Motor neuron (in vitro differentiated cells): ENCODE results near the gene CCDC192. TPM values are rescaled to one million over a fixed set of nuclear protein-coding genes. Genes with fewer than 3 reads are reported as not detected.

Experiments
- ATAC-seq, 8 experiments: fragments of 200-7000 bp; cut with Tn5 transposase; replicated peaks in 6 of 8; 2 replicates each; pipeline ENCODE4 v1.8.0; 2021; ENCODE audit warnings: mild to moderate bottlenecking in 8 of 8, moderate library complexity in 8 of 8
- H3K27ac ChIP-seq, 2 donors: fragments of 250-450 bp; sonication (Bioruptor Pico); 2 replicates each; pipeline ENCODE4 v1.9.0; 2021; ENCODE audit warnings: antibody characterized with exemption in 2 of 2, mild to moderate bottlenecking in 2 of 2, moderate library complexity in 1 of 2
- H3K4me1 ChIP-seq, 2 donors: fragments of 250-450 bp; sonication (Bioruptor Pico); replicated peaks in 1 of 2; 2 replicates each; pipeline ENCODE4 v1.6.1; 2021; ENCODE audit warnings: antibody characterized with exemption in 2 of 2, mild to moderate bottlenecking in 2 of 2, moderate library complexity in 1 of 2
- H3K4me3 ChIP-seq, 5 donors: fragments of 250-450 bp; sonication (Bioruptor Pico); 2 replicates each; pipeline ENCODE4 v1.9.0; 2021; ENCODE audit warnings: antibody characterized with exemption in 5 of 5, mild to moderate bottlenecking in 5 of 5, moderate library complexity in 4 of 5
- WGBS, 10 experiments: fragments of 450-650 bp; shearing (Covaris generic); methylation state at CpG; one replicate each; pipeline ENCODE4 v1.0.0; 2022; 5-methylcytosine and 5-hydroxymethylcytosine counted together
- in situ Hi-C, 9 experiments: fragments of 400-800 bp; cut with MboI; loops; one replicate each; pipeline ENCODE4 v1.15.0; 2021; ENCODE audit warnings: low sequenced_read_pairs in 9 of 9, low pct_unique_long_range_greater_than_20kb in 2 of 9; ENCODE audit not compliant: unreplicated experiment in 9 of 9
- total RNA-seq, 8 experiments: library from RNA; unstranded; fragments of 300-600 nt; gene quantifications; 2 replicates each; pipeline versions ENCODE4 v1.2.3 to v1.2.4, GENCODE V29; 2022

CCDC192 gene
- total RNA-seq, 8 experiments from 2014 or later, result 0.38 to 2.0 (median 1.2) TPM; not detected in 1

DNA sequence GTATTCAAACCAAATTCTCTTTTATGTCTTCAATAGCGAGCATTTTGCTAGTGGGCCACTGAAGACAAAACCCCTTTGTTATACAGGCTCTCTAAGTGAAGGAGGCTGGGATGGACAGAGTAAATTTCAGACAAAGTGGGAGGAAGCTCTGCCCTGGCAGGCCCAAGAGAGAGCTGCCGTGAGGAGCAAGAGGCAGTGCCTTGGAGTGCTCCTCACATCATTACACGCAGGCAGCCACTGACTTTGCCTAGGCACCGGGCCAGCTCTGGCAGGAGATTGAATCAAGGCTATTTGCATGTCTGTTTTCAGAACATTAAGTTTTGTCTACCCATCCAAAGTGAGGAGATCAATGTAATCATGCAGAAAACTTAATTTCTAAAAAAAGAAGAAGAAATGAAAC is 167.7 kb downstream of the CCDC192 start:
- ATAC-seq, result peak in 4 of 8 experiments; percentile 30 to 85 (median 59)
- Histone ChIP-seq H3K27ac (no peak overlapping the region), H3K4me3 (no peak overlapping the region), H3K4me1 (peaks cover 8 to 12% of the 10 kb centered on the region in 2 donors)
- 0 to 75% (median 45%) methylated on average over 1 to 4 of the region's 4 CpGs; no CpG with 5 or more reads in 2 of the 10 experiments for WGBS, 10 experiments
- in situ Hi-C loops, result loop anchor here in 2 of 9 experiments (25.0 kb wide), 2 partner anchors 109 to 309 kb away; no protein-coding TSS in a partner anchor

DNA sequence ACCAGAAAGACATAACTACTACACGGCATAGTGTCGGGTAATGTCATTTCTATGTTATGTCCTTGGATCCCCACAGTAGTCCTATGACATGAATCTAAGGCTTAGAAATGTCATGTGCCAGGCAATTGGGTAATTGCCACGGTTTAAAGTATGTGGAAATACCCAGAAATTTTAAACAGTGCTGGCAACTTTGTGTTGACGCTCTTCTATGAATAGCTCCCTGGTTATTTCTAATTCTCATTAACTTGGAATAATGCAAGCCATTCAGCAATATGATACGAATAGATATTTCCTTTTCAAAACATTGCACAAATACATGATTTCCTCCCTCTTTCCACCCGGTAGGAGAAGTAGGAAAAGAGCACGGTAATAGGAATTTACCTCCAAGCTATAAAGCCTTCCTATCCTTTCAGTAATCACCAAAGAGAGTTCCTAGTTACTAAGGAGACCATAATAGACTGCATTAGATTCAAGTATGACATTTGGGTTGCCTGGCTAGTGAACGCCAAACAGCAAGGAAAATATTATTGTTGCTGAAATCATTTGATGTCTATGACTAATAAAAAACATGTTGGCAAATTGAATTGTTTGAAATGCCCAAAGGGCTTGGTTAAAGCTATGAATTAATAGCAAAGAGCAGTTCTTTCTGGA is 168.4 kb downstream of the CCDC192 start:
- Histone ChIP-seq H3K4me3 (no peak overlapping the region), H3K27ac (no peak overlapping the region), H3K4me1 (peaks cover 15 to 20% of the 10 kb centered on the region in 2 donors)
- WGBS, 10 experiments, result 9 to 93% (median 75%) methylated on average over 3 to 8 of the region's 8 CpGs
- in situ Hi-C loops, result loop anchor here in 2 of 9 experiments (25.0 kb wide), 2 partner anchors 109 to 309 kb away; no protein-coding TSS in a partner anchor
- ATAC-seq, result peak in 3 of 8 experiments; percentile 6 to 35 (median 14)

DNA sequence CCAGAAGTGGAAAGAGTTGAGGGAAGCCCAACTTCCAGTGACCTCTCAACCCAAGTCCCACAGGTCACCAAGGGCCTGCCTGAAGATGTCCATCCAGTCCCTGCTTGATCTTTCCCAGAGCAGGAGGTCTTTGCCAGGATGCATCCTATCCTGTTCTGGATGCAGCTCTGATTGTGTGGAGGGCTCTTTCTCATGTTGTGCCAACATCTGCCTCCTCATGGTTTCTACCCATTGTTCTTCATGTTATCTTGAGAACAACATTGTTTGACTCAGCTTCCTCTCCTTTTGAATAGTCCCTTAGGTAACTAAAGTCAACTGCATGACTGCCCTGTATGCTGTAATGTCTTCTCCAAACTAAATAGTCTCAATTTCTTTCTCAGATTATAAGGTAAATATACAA is 169.3 kb downstream of the CCDC192 start:
- no peak for ATAC-seq
- in situ Hi-C loops, result loop anchor here in 2 of 9 experiments (25.0 kb wide), 2 partner anchors 110 to 310 kb away; no protein-coding TSS in a partner anchor

DNA sequence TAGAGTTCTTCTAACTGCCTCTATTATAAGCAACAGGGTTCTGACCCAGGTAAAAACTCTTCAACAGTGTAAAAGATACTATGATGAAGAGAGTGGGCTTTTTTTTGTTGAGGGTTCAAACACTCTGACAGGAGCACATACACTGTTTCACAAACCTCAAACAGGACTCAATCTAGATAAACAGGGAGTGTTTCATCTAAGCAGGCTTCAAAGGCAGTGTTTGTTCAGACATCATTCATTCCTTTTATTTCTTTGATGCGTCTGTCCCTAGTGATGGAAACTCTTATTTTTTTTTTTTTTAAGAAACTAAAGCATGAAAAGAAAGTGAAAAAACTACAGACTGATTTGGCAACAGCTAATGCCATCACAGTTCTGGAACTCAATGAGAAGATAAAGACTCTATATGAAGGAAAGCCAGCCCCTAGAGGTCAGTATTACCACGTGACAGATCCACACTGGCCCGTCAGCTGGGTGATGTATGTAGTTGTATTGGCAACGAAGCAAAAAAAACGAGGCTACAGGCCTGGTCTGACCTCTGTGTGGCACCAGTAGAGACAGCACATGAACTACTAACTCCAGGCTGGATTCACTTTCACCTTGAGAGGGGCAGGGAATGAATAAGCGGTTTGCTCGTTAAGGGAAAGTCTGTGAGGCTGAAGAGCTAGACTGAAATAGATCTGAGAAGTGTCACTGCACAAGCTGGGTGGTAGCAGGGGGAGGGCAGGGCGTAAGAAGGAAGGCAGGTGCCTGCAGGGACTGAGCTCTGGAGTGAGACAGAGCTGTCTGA is 172.2 kb downstream of the CCDC192 start:
- Histone ChIP-seq H3K4me3 (peak overlapping the region in 1 of 5 donors; percentile 4), H3K27ac (peak overlapping the region in 1 of 2 donors; percentile 45), H3K4me1 (peaks cover 30 to 31% of the 10 kb centered on the region in 2 donors)
- in situ Hi-C loops, result loop anchor here in 1 of 9 experiments (25.0 kb wide), 2 partner anchors 312 to 313 kb away; no protein-coding TSS in a partner anchor
- peak; percentile 65 to 97 (median 94) for ATAC-seq
- 0 to 80% (median 10%) methylated on average over 1 to 8 of the region's 8 CpGs for WGBS, 10 experiments

More for the DNA sequence above, 169.3 kb downstream of the CCDC192 start:
- no peak overlapping the region for H3K27ac ChIP-seq
- peaks cover 24% of the 10 kb centered on the region in 2 donors for H3K4me1 ChIP-seq
- no peak overlapping the region for H3K4me3 ChIP-seq

DNA sequence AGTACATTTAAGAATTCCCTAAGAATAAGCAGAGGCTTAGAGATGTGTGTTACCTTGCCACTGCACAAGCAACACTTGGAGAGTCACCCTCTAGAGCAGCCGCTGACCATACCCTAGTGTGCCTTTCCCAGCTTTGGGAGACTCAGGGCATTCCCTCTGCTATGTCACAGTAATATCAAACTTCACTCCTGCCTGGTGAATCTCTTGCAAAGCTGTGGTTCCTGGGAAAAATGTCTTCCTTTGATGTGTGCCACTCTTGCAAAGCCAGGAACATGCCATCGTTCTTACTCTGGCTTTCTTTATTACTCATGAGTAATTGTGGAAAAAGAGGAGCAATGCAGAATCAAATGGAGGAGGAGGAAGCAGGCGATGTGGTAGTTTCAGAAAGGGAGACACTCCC is 173.2 kb downstream of the CCDC192 start:
- 17 to 100% (median 83%) methylated on average over 1 to 3 of the region's 3 CpGs; no CpG with 5 or more reads in 1 of the 10 experiments for WGBS, 10 experiments
- ATAC-seq, result no peak
- Histone ChIP-seq H3K4me1 (peaks cover 26 to 31% of the 10 kb centered on the region in 2 donors), H3K27ac (peak overlapping the region in 1 of 2 donors; percentile 45), H3K4me3 (no peak overlapping the region)
- in situ Hi-C loops, result loop anchor here in 1 of 9 experiments (25.0 kb wide), 2 partner anchors 311 to 314 kb away; no protein-coding TSS in a partner anchor

DNA sequence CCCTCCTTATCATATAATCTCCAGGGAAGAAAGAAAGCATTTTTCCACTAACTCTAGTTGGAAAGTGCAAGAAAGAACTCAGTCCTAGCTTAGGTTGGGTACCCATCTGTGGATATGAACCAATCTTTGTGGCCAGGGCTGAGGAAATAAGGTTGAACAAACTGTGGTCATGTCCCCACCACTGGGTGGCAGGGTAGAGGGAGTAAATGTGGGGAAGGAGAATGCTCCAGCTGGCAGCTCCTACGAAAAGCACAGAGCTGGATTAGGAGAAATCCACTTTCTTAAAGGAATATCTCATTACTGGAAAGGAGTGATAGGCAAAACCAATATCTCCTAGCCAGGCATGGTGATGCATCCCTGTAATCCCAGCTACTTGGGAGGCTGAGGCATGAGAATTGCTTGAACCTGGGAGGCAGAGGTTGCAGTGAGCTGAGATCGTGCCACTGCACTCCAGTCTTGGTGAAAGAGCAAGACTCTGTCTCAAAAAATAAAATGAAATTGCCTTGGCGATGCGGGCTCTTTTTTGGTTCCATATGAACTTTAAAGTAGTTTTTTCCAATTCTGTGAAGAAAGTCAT is 175.1 kb downstream of the CCDC192 start:
- Histone ChIP-seq H3K4me3 (no peak overlapping the region), H3K4me1 (peaks cover 26 to 31% of the 10 kb centered on the region in 2 donors), H3K27ac (no peak overlapping the region)
- in situ Hi-C loops, result loop anchor here in 1 of 9 experiments (25.0 kb wide), 2 partner anchors 309 to 316 kb away; no protein-coding TSS in a partner anchor
- 0 to 80% (median 68%) methylated on average over 1 to 2 of the region's 4 CpGs; no CpG with 5 or more reads in 6 of the 10 experiments for WGBS, 10 experiments
- ATAC-seq, result peak in 3 of 8 experiments; percentile 59 to 83 (median 69)

DNA sequence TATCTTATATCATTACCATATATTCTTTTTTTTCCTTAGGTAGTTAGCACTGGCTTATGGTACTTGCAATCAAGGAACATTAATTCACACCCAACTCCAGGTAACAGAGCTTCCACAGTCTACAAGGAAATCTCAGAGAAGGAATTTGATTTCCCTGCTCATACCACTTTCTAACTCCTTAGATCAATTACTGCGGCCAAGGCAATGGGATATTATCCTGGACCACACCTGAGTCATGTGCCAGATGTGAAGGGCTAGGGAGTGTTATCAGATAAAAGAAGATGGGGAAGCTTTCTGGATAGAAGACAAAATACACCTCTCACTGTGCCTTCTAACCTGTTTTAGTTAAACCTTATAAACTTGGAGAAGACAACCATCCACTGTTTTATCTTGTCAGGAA is 181.2 kb downstream of the CCDC192 start:
- Histone ChIP-seq H3K4me3 (no peak overlapping the region), H3K4me1 (peaks cover 0 to 16% of the 10 kb centered on the region in 2 donors), H3K27ac (no peak overlapping the region)
- in situ Hi-C loops, result loop anchor here in 1 of 9 experiments (25.0 kb wide), 2 partner anchors 303 to 322 kb away; no protein-coding TSS in a partner anchor
- ATAC-seq, result no peak
- WGBS, 10 experiments, result 67 to 100% (median 100%) methylated on average over 1 of the region's 1 CpG; no CpG with 5 or more reads in 5 of the 10 experiments

DNA sequence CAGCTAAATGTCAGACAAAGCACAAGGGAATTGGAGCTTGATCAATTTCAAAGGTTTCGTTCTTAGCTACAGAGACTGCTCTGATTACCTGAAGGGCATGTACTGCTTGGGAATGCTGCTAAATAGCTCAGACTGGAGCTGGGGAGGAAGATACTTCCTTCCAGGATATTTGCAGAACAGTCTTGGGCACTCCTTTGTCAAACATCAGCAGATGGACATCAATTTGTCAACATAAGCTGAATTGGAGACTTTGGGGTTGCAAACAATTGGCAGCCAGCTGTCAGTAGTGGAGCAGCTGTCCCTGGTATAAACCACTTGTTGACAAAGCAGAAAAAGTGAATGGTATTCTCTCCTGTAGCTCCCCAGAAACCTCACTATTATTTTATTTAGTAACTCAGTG is 182.0 kb downstream of the CCDC192 start:
- in situ Hi-C loops, result loop anchor here in 1 of 9 experiments (25.0 kb wide), 2 partner anchors 302 to 323 kb away; no protein-coding TSS in a partner anchor
- peaks cover 0 to 16% of the 10 kb centered on the region in 2 donors for H3K4me1 ChIP-seq
- H3K27ac ChIP-seq, result no peak overlapping the region

DNA sequence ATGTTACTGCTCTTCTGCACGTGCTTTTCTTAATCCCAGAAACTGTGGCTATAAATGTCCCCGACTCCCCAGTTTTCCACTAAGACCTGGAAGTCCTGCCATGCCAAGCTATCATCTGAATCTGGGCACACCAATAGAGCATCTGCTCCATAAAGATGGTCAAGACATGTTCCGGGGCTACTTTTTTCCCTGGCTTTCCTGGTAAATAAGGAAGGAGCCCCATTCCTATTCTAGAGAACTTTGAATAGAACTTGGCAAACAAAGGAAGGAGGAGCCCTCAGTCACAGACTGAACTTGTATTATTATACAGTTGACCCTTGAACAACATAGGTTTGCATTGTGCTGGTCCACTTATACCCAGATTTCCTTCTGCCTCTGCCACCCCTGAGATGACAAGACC is 182.9 kb downstream of the CCDC192 start:
- no peak for ATAC-seq

More for the DNA sequence above, 182.0 kb downstream of the CCDC192 start:
- ATAC-seq, result peak in 5 of 8 experiments; percentile 38 to 70 (median 44)
- H3K4me3 ChIP-seq, result no peak overlapping the region
- 0 to 78% (median 69%) methylated on average over 1 of the region's 1 CpG; no CpG with 5 or more reads in 4 of the 10 experiments for WGBS, 10 experiments

DNA sequence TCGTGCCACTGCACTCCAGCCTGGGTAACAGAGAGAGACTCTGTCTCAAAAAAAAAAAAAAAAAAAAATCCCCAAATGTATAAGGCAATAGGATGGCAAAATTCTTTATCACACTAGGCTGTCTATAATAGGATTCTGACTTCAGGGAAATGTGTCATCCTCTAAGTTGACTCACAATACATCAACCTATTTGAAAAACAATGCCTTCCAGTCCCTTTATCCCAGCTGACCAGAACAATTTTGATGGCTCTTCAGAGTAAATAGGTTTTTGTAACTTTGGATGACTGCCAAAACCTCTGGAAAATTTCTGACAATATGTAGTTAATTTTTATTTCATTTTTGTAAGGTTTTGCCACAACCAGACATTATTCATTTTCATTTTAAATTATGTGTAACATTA is 184.1 kb downstream of the CCDC192 start:
- no peak overlapping the region for H3K27ac ChIP-seq
- H3K4me1 ChIP-seq, result peaks cover 0 to 17% of the 10 kb centered on the region in 2 donors
- H3K4me3 ChIP-seq, result no peak overlapping the region
- 100% methylated on average over 1 of the region's 1 CpG; no CpG with 5 or more reads in 7 of the 10 experiments for WGBS, 10 experiments
- in situ Hi-C loops, result loop anchor here in 1 of 9 experiments (25.0 kb wide), 2 partner anchors 300 to 325 kb away; no protein-coding TSS in a partner anchor
- peak in 2 of 8 experiments; percentile 38 to 47 for ATAC-seq

More for the DNA sequence above, 182.9 kb downstream of the CCDC192 start:
- 57 to 100% (median 82%) methylated on average over 1 to 3 of the region's 3 CpGs; no CpG with 5 or more reads in 2 of the 10 experiments for WGBS, 10 experiments
- peaks cover 0 to 16% of the 10 kb centered on the region in 2 donors for H3K4me1 ChIP-seq
- H3K27ac ChIP-seq, result no peak overlapping the region
- no peak overlapping the region for H3K4me3 ChIP-seq
- in situ Hi-C loops, result loop anchor here in 1 of 9 experiments (25.0 kb wide), 2 partner anchors 301 to 324 kb away; no protein-coding TSS in a partner anchor

DNA sequence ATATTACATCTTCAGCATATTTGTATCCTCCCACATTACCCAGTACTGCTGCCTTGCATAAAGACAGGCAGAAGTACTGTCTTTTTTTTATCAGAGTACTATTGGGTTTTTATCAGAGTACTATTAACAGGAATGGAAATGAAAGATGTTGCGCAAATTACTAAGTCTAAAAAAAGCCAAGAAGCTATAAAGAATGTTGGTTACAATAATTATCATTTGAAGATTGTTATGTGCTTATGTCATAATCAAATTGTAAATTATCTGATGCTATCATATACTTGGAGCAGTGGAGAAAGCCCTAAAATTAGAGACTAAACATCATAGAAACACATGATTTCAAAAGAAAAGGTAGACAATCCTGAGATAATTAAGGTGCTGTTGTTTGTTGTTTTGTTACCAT is 188.8 kb downstream of the CCDC192 start:
- Histone ChIP-seq H3K4me1 (peaks cover 0 to 4% of the 10 kb centered on the region in 2 donors), H3K4me3 (no peak overlapping the region), H3K27ac (no peak overlapping the region)
- WGBS, 10 experiments, result 60 to 100% (median 100%) methylated on average over 1 of the region's 1 CpG; no CpG with 5 or more reads in 1 of the 10 experiments
- ATAC-seq, result no peak
- in situ Hi-C loops, result loop anchor here in 1 of 9 experiments (25.0 kb wide), 2 partner anchors 295 to 330 kb away; no protein-coding TSS in a partner anchor
